ENCODE data around the gene KRT83. TPM values are rescaled to one million over a fixed set of nuclear protein-coding genes. Genes with fewer than 3 reads are reported as not detected.
"Not testable (repeated sequence)": the region's sequence is repeated elsewhere in the genome, so short reads cannot be mapped to it uniquely, and the experiment has no call there.

The KRT83 gene
- total RNA-seq, 1 experiment from 2014 or later, result not detected

GRCh38 chr12:52302242-52302914, 18.8 kb downstream of the KRT83 start:
- H3K79me1 ChIP-seq (ENCODE audit: insufficient read depth, low read depth, low read length, poor library complexity, severe bottlenecking); H3K27ac ChIP-seq (ENCODE audit: insufficient read length, low read depth, low read length); H3K56ac ChIP-seq (ENCODE audit: insufficient read length, low read depth, low read length); H2AK5ac ChIP-seq (ENCODE audit: insufficient read length, low read length); H3K79me2 ChIP-seq (ENCODE audit: insufficient read depth, low read length); H3K9me3 Mint-ChIP-seq; H3K9me3 ChIP-seq (ENCODE audit: control insufficient read depth, low read depth, low read length); H3T11ph ChIP-seq (ENCODE audit: low read length); H3K14ac ChIP-seq (ENCODE audit: insufficient read depth, low read length); H3K18ac ChIP-seq (ENCODE audit: insufficient read length, low read depth, low read length); H3K4me2 ChIP-seq (ENCODE audit: insufficient read depth, insufficient read length, low read length); H2BK15ac ChIP-seq (ENCODE audit: low read depth, low read length); H4K8ac ChIP-seq (replicated peaks; ENCODE audit: insufficient read length, low read depth, low read length); H2BK5ac ChIP-seq (ENCODE audit: insufficient read length, low read length); H4K5ac ChIP-seq (ENCODE audit: insufficient read length, low read depth, low read length); H3K9ac ChIP-seq (ENCODE audit: extremely low read depth, insufficient read length, low read length); H2BK20ac ChIP-seq (ENCODE audit: low read depth, low read length, poor library complexity, severe bottlenecking); H3K4ac ChIP-seq (ENCODE audit: low read depth, low read length); DNase-seq; H3K27ac Mint-ChIP-seq; H3K4me3 Mint-ChIP-seq; H3K36me3 Mint-ChIP-seq (ENCODE audit: insufficient read depth in 1 of 3, low read depth in 3 of 3); H4K20me1 ChIP-seq (ENCODE audit: control insufficient read depth, insufficient read depth, insufficient read length); H3K23me2 ChIP-seq (ENCODE audit: insufficient read length, low read depth, low read length, poor library complexity, severe bottlenecking); H2BK120ac ChIP-seq (ENCODE audit: low read depth, low read length, poor library complexity, severe bottlenecking); H2AFZ ChIP-seq (ENCODE audit: low read length); H3K27me3 ChIP-seq (ENCODE audit: insufficient read depth, low read length); H3K23ac ChIP-seq (ENCODE audit: insufficient read length, low read depth, low read length); H3K4me1 ChIP-seq (ENCODE audit: insufficient read depth, low read length); H4K91ac ChIP-seq (ENCODE audit: insufficient read length, low read depth, low read length); H2BK12ac ChIP-seq (ENCODE audit: insufficient read length, low read depth, low read length): not testable (repeated sequence)
- peaks cover 8 to 12% of the 10 kb centered on the region in 2 experiments; a peak in 3 of 4 replicates for H3K4me1 Mint-ChIP-seq
- WGBS (ENCODE audit: extremely low coverage, insufficient read length, low lambda C conversion rate), result no CpG with 5 or more reads among the region's 5 CpGs
- H3K27me3 Mint-ChIP-seq (ENCODE audit: low read depth), result peaks cover 41% of the 10 kb centered on the region

GRCh38 chr12:52301721-52302120, 19.5 kb downstream of the KRT83 start:
- H3K4ac ChIP-seq (ENCODE audit: low read depth, low read length); H2BK5ac ChIP-seq (ENCODE audit: insufficient read length, low read length); H3K27me3 ChIP-seq (ENCODE audit: insufficient read depth, low read length); H3K79me2 ChIP-seq (ENCODE audit: insufficient read depth, low read length); H2AK5ac ChIP-seq (ENCODE audit: insufficient read length, low read length); H3K18ac ChIP-seq (ENCODE audit: insufficient read length, low read depth, low read length); H3K79me1 ChIP-seq (ENCODE audit: insufficient read depth, low read depth, low read length, poor library complexity, severe bottlenecking); H3K9ac ChIP-seq (ENCODE audit: extremely low read depth, insufficient read length, low read length); H3K36me3 Mint-ChIP-seq (ENCODE audit: insufficient read depth in 1 of 3, low read depth in 3 of 3); H3K4me1 ChIP-seq (ENCODE audit: insufficient read depth, low read length); H3T11ph ChIP-seq (ENCODE audit: low read length); H3K56ac ChIP-seq (ENCODE audit: insufficient read length, low read depth, low read length); H4K91ac ChIP-seq (ENCODE audit: insufficient read length, low read depth, low read length); H3K23me2 ChIP-seq (ENCODE audit: insufficient read length, low read depth, low read length, poor library complexity, severe bottlenecking); H4K20me1 ChIP-seq (ENCODE audit: control insufficient read depth, insufficient read depth, insufficient read length); H4K8ac ChIP-seq (replicated peaks; ENCODE audit: insufficient read length, low read depth, low read length); H2AFZ ChIP-seq (ENCODE audit: low read length); H2BK20ac ChIP-seq (ENCODE audit: low read depth, low read length, poor library complexity, severe bottlenecking); DNase-seq; H3K9me3 Mint-ChIP-seq; H3K14ac ChIP-seq (ENCODE audit: insufficient read depth, low read length); H3K4me2 ChIP-seq (ENCODE audit: insufficient read depth, insufficient read length, low read length); H2BK15ac ChIP-seq (ENCODE audit: low read depth, low read length); H2BK120ac ChIP-seq (ENCODE audit: low read depth, low read length, poor library complexity, severe bottlenecking); H3K23ac ChIP-seq (ENCODE audit: insufficient read length, low read depth, low read length); H2BK12ac ChIP-seq (ENCODE audit: insufficient read length, low read depth, low read length); H3K27ac ChIP-seq (ENCODE audit: insufficient read length, low read depth, low read length); H3K9me3 ChIP-seq (ENCODE audit: control insufficient read depth, low read depth, low read length); H3K27ac Mint-ChIP-seq; H4K5ac ChIP-seq (ENCODE audit: insufficient read length, low read depth, low read length); H3K4me3 Mint-ChIP-seq: not testable (repeated sequence)
- Mint-ChIP-seq H3K4me1 (peaks cover 8 to 12% of the 10 kb centered on the region in 2 experiments; a peak in 3 of 4 replicates), H3K27me3 (ENCODE audit: low read depth) (peaks cover 41% of the 10 kb centered on the region)
- no CpG with 5 or more reads among the region's 31 CpGs for WGBS (ENCODE audit: extremely low coverage, insufficient read length, low lambda C conversion rate)
